K562 (cell line): Measurements from ENCODE around the gene SOCS2. TPM values are rescaled to one million over a fixed set of nuclear protein-coding genes. Genes with fewer than 3 reads are reported as not detected.

Experiments
- ATAC-seq: fragments of 200-7000 bp; cut with Tn5 transposase; 3 replicates; pipeline ENCODE4 v1.9.1; 2020; ENCODE audit warnings: moderate library complexity
- BruUV-seq: library from RNA; stranded (reverse); fragments of 400-500 nt; replicated peaks from 2 replicates; lab custom pipeline; 2021; lab: Mats Ljungman, UMichigan
- CTCF ChIA-PET: fragments of 300-600 bp; formaldehyde crosslinking; extraction: SDS; loops from one replicate; lab custom pipeline; 2021; ENCODE audit warnings: low intra/inter-chr PET ratio; lab: Yijun Ruan, JAX
- POLR2A ChIA-PET: fragments of 300-600, 350-650 bp; sonication (Branson Sonifier 250); formaldehyde crosslinking; extraction: SDS; loops from one replicate; lab custom pipeline; 2021; ENCODE audit warnings: antibody characterized with exemption, inconsistent platforms; lab: Yijun Ruan, JAX
- DNase-seq, 4 experiments: peaks; one replicate each; pipeline versions ENCODE4 v3.0.0 to v3.0.0-alpha.2; 2011 to 2018; ENCODE audit warnings: low spot score in 3 of 4, mixed read lengths in 3 of 4; ENCODE audit errors: extremely low read depth in 1 of 4
- FAIRE-seq: peaks from 2 replicates; lab custom pipeline; 2011; peaks lifted over from hg19 to GRCh38; lab: Jason Lieb, UNC
- H2AFZ ChIP-seq: 2 replicates; pipeline ENCODE4 v1.6.0; 2011; ENCODE audit warnings: low read depth, low read length, control low read depth, inconsistent platforms
- H3K27ac ChIP-seq: fragments of 200-600 bp; 3 replicates; pipeline ENCODE4 v1.8.0; 2011; ENCODE audit warnings: low read depth, mild to moderate bottlenecking, control low read depth, inconsistent platforms, low read length, moderate library complexity, mixed read lengths; ENCODE audit errors: extremely low read depth
- H3K27me3 ChIP-seq, 2 experiments: fragments of 300-600 bp in 1 of 2; 2 replicates in 1 of 2; 3 replicates in 1 of 2; pipeline versions ENCODE4 v1.6.0 to v1.8.0; 2011; ENCODE audit warnings: inconsistent platforms in 2 of 2, low read length in 2 of 2, mild to moderate bottlenecking in 1 of 2, mixed read lengths in 1 of 2, moderate library complexity in 1 of 2; ENCODE audit not compliant: control insufficient read depth in 2 of 2, insufficient read depth in 2 of 2
- H3K36me3 ChIP-seq: fragments of 300-600 bp; 3 replicates; pipeline ENCODE4 v1.8.0; 2011; ENCODE audit warnings: mild to moderate bottlenecking, low read length, inconsistent platforms; ENCODE audit not compliant: control insufficient read depth, insufficient read depth
- H3K4me1 ChIP-seq, 2 experiments: fragments of 200-600 bp in 1 of 2; replicated peaks in 1 of 2; 2 replicates in 1 of 2; 3 replicates in 1 of 2; pipeline versions ENCODE4 v1.5.1 to v1.8.0; 2011; ENCODE audit warnings: inconsistent platforms in 2 of 2, low read length in 2 of 2, mild to moderate bottlenecking in 1 of 2, mixed read lengths in 1 of 2, moderate library complexity in 1 of 2; ENCODE audit not compliant: control insufficient read depth in 2 of 2, insufficient read depth in 2 of 2
- H3K4me2 ChIP-seq: 2 replicates; pipeline ENCODE4 v1.6.1; 2011; ENCODE audit warnings: low read length, control low read depth, inconsistent platforms, mixed read lengths; ENCODE audit not compliant: insufficient read depth
- H3K4me3 ChIP-seq: fragments of 200-600 bp; sonication (generic), shearing (Covaris generic); 2 replicates; pipeline ENCODE4 v1.5.1; 2016; ENCODE audit warnings: control low read depth, inconsistent platforms
- H3K79me2 ChIP-seq: fragments of 200-600 bp; 3 replicates; pipeline ENCODE4 v1.8.0; 2011; ENCODE audit warnings: low read length, inconsistent platforms; ENCODE audit not compliant: control insufficient read depth, insufficient read depth
- H3K9ac ChIP-seq, 2 experiments: 2 replicates each; pipeline versions ENCODE4 v1.6.0 to v1.6.1; 2011; ENCODE audit warnings: low read depth in 2 of 2, low read length in 2 of 2, control low read depth in 1 of 2, inconsistent platforms in 1 of 2, mild to moderate bottlenecking in 1 of 2, mixed read lengths in 1 of 2; ENCODE audit not compliant: insufficient read depth in 1 of 2
- H3K9me1 ChIP-seq: one replicate; pipeline ENCODE4 v1.6.0; 2011; ENCODE audit warnings: inconsistent platforms, mild to moderate bottlenecking, low read length, moderate library complexity; ENCODE audit not compliant: control insufficient read depth, insufficient read depth
- H3K9me3 ChIP-seq: replicated peaks from 2 replicates; pipeline ENCODE4 v1.5.1; 2011; ENCODE audit warnings: low read depth, low read length, inconsistent platforms; ENCODE audit not compliant: control insufficient read depth, insufficient read depth
- H4K20me1 ChIP-seq: replicated peaks from 2 replicates; pipeline ENCODE4 v1.6.1; 2011; ENCODE audit warnings: low read length, inconsistent platforms, mixed read lengths; ENCODE audit not compliant: control insufficient read depth, insufficient read depth
- FOXJ3 ChIP-seq: sonication (generic); formaldehyde crosslinking; IDR thresholded peaks from 2 replicates; pipeline ENCODE4 v1.4.0; 2020; ENCODE audit warnings: mild to moderate bottlenecking, missing genetic modification reagents
- GTF2E2 ChIP-seq: fragments of 200-800 bp; sonication (Bioruptor generic); IDR thresholded peaks from 2 replicates; pipeline ENCODE4 v1.6.1; 2016; ENCODE audit warnings: missing genetic modification characterization, missing compliant biosample characterization
- KDM1A ChIP-seq, 2 experiments: fragments of 450-650 bp; IDR thresholded peaks; 2 replicates each; pipeline ENCODE4 v1.6.1; 2016; ENCODE audit warnings: mild to moderate bottlenecking in 2 of 2
- KDM4B ChIP-seq, 2 experiments: fragments of 450-650 bp in 1 of 2; sonication (generic) in 1 of 2; IDR thresholded peaks; 2 replicates each; pipeline ENCODE4 v1.6.1; 2016 to 2017; ENCODE audit warnings: borderline replicate concordance in 2 of 2, antibody characterized with exemption in 1 of 2, low read depth in 1 of 2, mild to moderate bottlenecking in 1 of 2
- ZBTB33 ChIP-seq: sonication (generic); formaldehyde crosslinking; IDR thresholded peaks from 2 replicates; pipeline ENCODE4 v1.8.1; 2023; ENCODE audit warnings: mild to moderate bottlenecking, missing genetic modification reagents
- ZNF121 ChIP-seq: sonication (generic); formaldehyde crosslinking; conservative IDR thresholded peaks from 2 replicates; pipeline ENCODE4 v1.8.0; 2022; ENCODE audit warnings: missing genetic modification reagents
- ZNF23 ChIP-seq: fragments of 250-450 bp; sonication (Bioruptor Pico); IDR thresholded peaks from 2 replicates; pipeline ENCODE4 v1.4.0; 2020; ENCODE audit warnings: mild to moderate bottlenecking
- ZSCAN32 ChIP-seq: fragments of 450-650 bp; formaldehyde crosslinking; IDR thresholded peaks from 2 replicates; pipeline ENCODE4 v1.4.0; 2020; ENCODE audit warnings: mild to moderate bottlenecking, moderate library complexity
- WGBS: fragments of 100-300 bp; shearing (Covaris generic); methylation state at CpG from one replicate; pipeline ENCODE4 v1.1.6; 2016; ENCODE audit warnings: low coverage, mixed read lengths; ENCODE audit not compliant: insufficient coverage; ENCODE audit errors: missing lambda C conversion rate; 5-methylcytosine and 5-hydroxymethylcytosine counted together
- in situ Hi-C: fragments of 300-500 bp; cut with MboI; formaldehyde crosslinking; loops from 4 replicates; pipeline ENCODE4 v1.15.0; 2018; ENCODE audit warnings: inconsistent platforms, mixed read lengths
- intact Hi-C: fragments of 100-400 bp; cut with micrococcal nuclease; formaldehyde crosslinking; loops from 2 replicates; pipeline ENCODE4 v1.14.2; 2022
- polyA plus RNA-seq, 8 experiments: library from polyadenylated mRNA; depleted of rRNA in 4 of 8; stranded (reverse) in 5 of 8; unstranded in 3 of 8; fragments of >200 nt; fragmentation: Nextera tagmentation in 2 of 8; fragmentation: Illumina TruSeq in 1 of 8; extraction: Ambion mirVana in 2 of 8; extraction: Trizol in 1 of 8; gene quantifications; 2 replicates each; pipeline versions ENCODE4 v1.2.1 to v1.2.3, GENCODE V29; 2011 to 2014; ENCODE audit warnings: inconsistent platforms in 1 of 8, missing spikeins in 1 of 8
- total RNA-seq, 7 experiments: library from RNA; depleted of rRNA in 6 of 7; stranded (reverse); fragments of >200 nt in 6 of 7; fragmentation: Illumina TruSeq in 2 of 7; extraction: Trizol in 2 of 7; gene quantifications; 2 replicates each; pipeline versions ENCODE4 v1.2.1 to v1.2.3, GENCODE V29; 2011 to 2021; ENCODE audit warnings: low replicate concordance in 1 of 7

SOCS2 gene
- total and polyA plus RNA-seq, 9 of the 15 experiments (the other 6 are each of a cell fraction or from before 2014, with no cell fraction given): 37.0 to 162 (median 98.7) TPM

GRCh38 chr12:93597608-93598007 is 25.1 kb downstream of the SOCS2 start:
- ChIA-PET CTCF (no interaction called here), POLR2A (no interaction called here)
- no TSS peak for BruUV-seq

GRCh38 chr12:93599192-93599591 is 26.7 kb downstream of the SOCS2 start:
- intact Hi-C loops: no loop called here
- no peaks in the 10 kb centered on the region for H4K20me1 ChIP-seq
- DNase-seq: no peak
- in situ Hi-C loops: no loop called here
- H3K79me2 ChIP-seq: no peaks in the 10 kb centered on the region
- no peak overlapping the region for H3K4me3 ChIP-seq
- no peak overlapping the region for H3K27ac ChIP-seq
- H3K4me1 ChIP-seq: peaks cover 0 to 5% of the 10 kb centered on the region in 2 experiments; a peak in 1 of 5 replicates
- no peak overlapping the region for H3K9ac ChIP-seq
- H2AFZ ChIP-seq: no peak overlapping the region
- no peak for FAIRE-seq
- WGBS: 92% methylated on average over 3 of the region's 3 CpGs
- no TSS peak for BruUV-seq
- no peaks in the 10 kb centered on the region for H3K36me3 ChIP-seq
- no peaks in the 10 kb centered on the region for H3K9me3 ChIP-seq
- no peak overlapping the region for H3K4me2 ChIP-seq
- no peak for TF ChIP-seq KDM1A (IDR thresholded peaks at IDR 0.05)
- no peak for TF ChIP-seq FOXJ3 (CRISPR knock-in tag)
- TF ChIP-seq ZBTB33 (CRISPR knock-in tag): 0 out of 2 replicates have a peak, but pooled peaks have one; percentile 28
- TF ChIP-seq ZNF121 (CRISPR knock-in tag): peak; percentile 59
- no peak for TF ChIP-seq KDM4B (IDR thresholded peaks at IDR 0.05; ENCODE audit: borderline replicate concordance in 2 of 2, low read depth in 1 of 2)
- ChIA-PET CTCF (no interaction called here), POLR2A (interaction anchor here (1.3 kb wide), 1 partner anchor 8 kb away, joined by 5 read pairs; no protein-coding TSS in a partner anchor)
- no peaks in the 10 kb centered on the region for H3K27me3 ChIP-seq
- ATAC-seq: no peak
- H3K9me1 ChIP-seq: no peaks in the 10 kb centered on the region

More at GRCh38 chr12:93597608-93598007, 25.1 kb downstream of the SOCS2 start:
- no peak for ATAC-seq
- Histone ChIP-seq H3K9me3 (no peaks in the 10 kb centered on the region), H3K27me3 (no peaks in the 10 kb centered on the region), H3K9me1 (no peaks in the 10 kb centered on the region), H3K79me2 (no peaks in the 10 kb centered on the region), H3K27ac (no peak overlapping the region), H3K4me1 (peaks cover 0 to 9% of the 10 kb centered on the region in 2 experiments; a peak in 2 of 5 replicates), H3K36me3 (no peaks in the 10 kb centered on the region), H3K9ac (no peak overlapping the region), H3K4me3 (no peak overlapping the region), H2AFZ (no peak overlapping the region), H3K4me2 (no peak overlapping the region), H4K20me1 (no peaks in the 10 kb centered on the region)
- FAIRE-seq: no peak
- WGBS: 92% methylated on average over 2 of the region's 2 CpGs
- TF ChIP-seq ZNF23 (CRISPR knock-in tag) (no peak), ZSCAN32 (CRISPR knock-in tag) (no peak), GTF2E2 (no peak)
- in situ Hi-C loops: no loop called here
- no peak for DNase-seq
- intact Hi-C loops: no loop called here
